RWPE1 (cell line): ENCODE measurements around the gene CTNNA1.

ENCODE experiments used
- CTCF ChIA-PET: fragments of 350-600 bp; sonication (Branson Sonifier 250); formaldehyde crosslinking; extraction: SDS; loops from one replicate; lab custom pipeline; 2021; lab: Yijun Ruan, JAX
- POLR2A ChIA-PET: fragments of 400-600 bp; formaldehyde crosslinking; extraction: SDS; loops from one replicate; lab custom pipeline; 2020; ENCODE audit warnings: antibody characterized with exemption; ENCODE audit not compliant: low non-redundant PET; lab: Yijun Ruan, JAX
- DNase-seq: peaks from one replicate; pipeline ENCODE4 v3.0.0; 2012; ENCODE audit warnings: low spot score
- H3K27ac ChIP-seq: fragments of 450-650 bp; 2 replicates; pipeline ENCODE4 v1.5.1; 2017
- TF ChIP-seq, protein P1 (sequence below): fragments of 450-650 bp; conservative IDR thresholded peaks from 2 replicates; pipeline ENCODE4 v1.5.1; 2017; ENCODE audit warnings: low read depth, mild to moderate bottlenecking

Gene CTNNA1

GRCh38 chr5:138878437-138879235 is 125.4 kb downstream of the CTNNA1 start:
- ChIA-PET CTCF (no interaction called here), POLR2A (no interaction called here)
- no peak overlapping the region for H3K27ac ChIP-seq
- TF ChIP-seq, protein P1, sequence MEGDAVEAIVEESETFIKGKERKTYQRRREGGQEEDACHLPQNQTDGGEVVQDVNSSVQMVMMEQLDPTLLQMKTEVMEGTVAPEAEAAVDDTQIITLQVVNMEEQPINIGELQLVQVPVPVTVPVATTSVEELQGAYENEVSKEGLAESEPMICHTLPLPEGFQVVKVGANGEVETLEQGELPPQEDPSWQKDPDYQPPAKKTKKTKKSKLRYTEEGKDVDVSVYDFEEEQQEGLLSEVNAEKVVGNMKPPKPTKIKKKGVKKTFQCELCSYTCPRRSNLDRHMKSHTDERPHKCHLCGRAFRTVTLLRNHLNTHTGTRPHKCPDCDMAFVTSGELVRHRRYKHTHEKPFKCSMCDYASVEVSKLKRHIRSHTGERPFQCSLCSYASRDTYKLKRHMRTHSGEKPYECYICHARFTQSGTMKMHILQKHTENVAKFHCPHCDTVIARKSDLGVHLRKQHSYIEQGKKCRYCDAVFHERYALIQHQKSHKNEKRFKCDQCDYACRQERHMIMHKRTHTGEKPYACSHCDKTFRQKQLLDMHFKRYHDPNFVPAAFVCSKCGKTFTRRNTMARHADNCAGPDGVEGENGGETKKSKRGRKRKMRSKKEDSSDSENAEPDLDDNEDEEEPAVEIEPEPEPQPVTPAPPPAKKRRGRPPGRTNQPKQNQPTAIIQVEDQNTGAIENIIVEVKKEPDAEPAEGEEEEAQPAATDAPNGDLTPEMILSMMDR = no peak
- DNase-seq = no peak

DNA sequence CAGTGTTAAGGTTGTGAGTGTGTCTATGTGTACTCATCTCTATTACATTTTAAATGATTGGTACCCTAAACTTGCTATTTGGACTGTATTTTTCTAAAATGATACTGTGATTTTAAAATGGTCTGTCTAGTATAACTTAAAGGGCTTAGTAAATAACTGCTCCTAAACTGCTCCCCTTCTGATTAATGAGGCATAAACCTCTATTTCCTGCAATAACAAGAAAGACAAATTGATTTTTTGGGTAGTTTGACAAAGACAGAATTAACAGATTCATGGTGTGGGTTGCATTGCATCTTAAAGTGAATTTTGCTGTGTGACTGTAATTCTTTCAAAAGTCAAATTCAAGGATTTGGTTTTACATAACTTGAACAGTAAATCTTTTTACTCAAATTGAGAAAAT is 130.0 kb downstream of the CTNNA1 start:
- no peak for DNase-seq
- H3K27ac ChIP-seq = no peak overlapping the region
- ChIA-PET CTCF (no interaction called here), POLR2A (no interaction called here)
- TF ChIP-seq, protein P1 = no peak

DNA sequence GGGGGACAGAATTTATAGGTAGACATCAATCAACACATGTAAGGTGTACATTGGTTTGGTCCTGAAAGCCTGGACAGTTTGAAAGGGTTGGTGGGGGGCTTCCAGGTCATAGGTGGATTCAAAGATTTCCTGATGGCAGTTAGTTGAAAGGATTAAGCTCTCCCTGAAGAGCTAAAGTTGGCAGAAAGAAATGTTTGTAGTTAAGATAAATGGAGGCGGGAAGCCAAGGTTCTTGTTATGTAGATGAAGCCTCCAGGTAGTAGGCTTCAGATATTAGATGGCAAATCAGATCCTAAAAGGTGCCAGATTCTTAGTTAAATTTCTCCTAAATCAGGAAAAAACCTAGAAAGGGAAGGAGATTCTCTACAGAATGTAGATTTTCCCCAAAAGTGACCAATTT is 130.9 kb downstream of the CTNNA1 start:
- ChIA-PET POLR2A (no interaction called here), CTCF (no interaction called here)
- no peak for DNase-seq
- TF ChIP-seq, protein P1 = no peak
- no peak overlapping the region for H3K27ac ChIP-seq

- TF ChIP-seq, protein P1 = no peak
- no peak overlapping the region for H3K27ac ChIP-seq
- CTCF ChIA-PET = no interaction called here
- POLR2A ChIA-PET = no interaction called here
- no peak for DNase-seq
These were observed 131.3 kb downstream of the CTNNA1 start for GRCh38 chr5:138884554-138884953.

- no peak overlapping the region for H3K27ac ChIP-seq
- POLR2A ChIA-PET = no interaction called here
- CTCF ChIA-PET = interaction anchor here (0.9 kb wide), 1 partner anchor 373 kb away, joined by 3 read pairs; no protein-coding TSS in a partner anchor
- TF ChIP-seq, protein P1 = no peak
- DNase-seq = no peak
These were observed 136.8 kb downstream of the CTNNA1 start for GRCh38 chr5:138889994-138890393.

- CTCF ChIA-PET = interaction anchor here (0.9 kb wide), 1 partner anchor 372 kb away, joined by 3 read pairs; no protein-coding TSS in a partner anchor
- TF ChIP-seq, protein P1 = no peak
- H3K27ac ChIP-seq = no peak overlapping the region
- POLR2A ChIA-PET = no interaction called here
- DNase-seq = no peak
These were observed 137.4 kb downstream of the CTNNA1 start for GRCh38 chr5:138890644-138891043.
